Aorta (tissue), 5 donors: ENCODE measurements around the gene SOX9. TPM values are rescaled to one million over a fixed set of nuclear protein-coding genes. Genes with fewer than 3 reads are reported as not detected.
"Not testable (repeated sequence)": the region's sequence is repeated elsewhere in the genome, so short reads cannot be mapped to it uniquely, and the experiment has no call there.

ENCODE experiments used
- ATAC-seq: fragments of 200-7000 bp; cut with Tn5 transposase; one replicate; pipeline ENCODE4 v1.9.1; 2022; ENCODE audit warnings: moderate library complexity; ENCODE audit not compliant: low FRiP score
- DNase-seq, 2 donors: peaks; one replicate each; pipeline ENCODE4 v3.0.0-alpha.2; 2020
- H3K27ac ChIP-seq, 2 donors: one replicate each; pipeline ENCODE4 v1.5.1; 2013; ENCODE audit warnings: low read length in 2 of 2, mild to moderate bottlenecking in 2 of 2, moderate library complexity in 2 of 2, control low read depth in 1 of 2, inconsistent platforms in 1 of 2, low read depth in 1 of 2
- H3K27me3 ChIP-seq, 2 donors: one replicate each; pipeline ENCODE4 v1.6.1; 2013; ENCODE audit warnings: control low read depth in 1 of 2, low read length in 1 of 2, mild to moderate bottlenecking in 1 of 2, moderate library complexity in 1 of 2; ENCODE audit not compliant: insufficient read depth in 2 of 2, control insufficient read depth in 1 of 2
- H3K36me3 ChIP-seq, 2 donors: one replicate each; pipeline ENCODE4 v1.6.1; 2013; ENCODE audit warnings: control low read depth in 1 of 2, low read length in 1 of 2, mild to moderate bottlenecking in 1 of 2; ENCODE audit not compliant: insufficient read depth in 2 of 2, control insufficient read depth in 1 of 2
- H3K4me1 ChIP-seq, 2 donors: one replicate each; pipeline ENCODE4 v1.6.1; 2013; ENCODE audit warnings: low read length in 2 of 2, control low read depth in 1 of 2, mild to moderate bottlenecking in 1 of 2, moderate library complexity in 1 of 2; ENCODE audit not compliant: insufficient read depth in 2 of 2, control insufficient read depth in 1 of 2
- H3K4me3 ChIP-seq, 2 donors: one replicate each; pipeline ENCODE4 v1.5.1; 2013; ENCODE audit warnings: low read length in 2 of 2, control low read depth in 1 of 2, mild to moderate bottlenecking in 1 of 2
- H3K9me3 ChIP-seq: one replicate; pipeline ENCODE4 v1.6.1; 2013; ENCODE audit warnings: mild to moderate bottlenecking, low read length; ENCODE audit not compliant: control insufficient read depth
- WGBS, 2 donors: extraction: QIAGEN DNeasy Blood & Tissue Kit; methylation state at CpG; one replicate each; pipeline ENCODE4 v1.1.7; 2013; 5-methylcytosine and 5-hydroxymethylcytosine counted together
- intact Hi-C, 2 donors: fragments of 100-400 bp; cut with DNase I; formaldehyde crosslinking; loops; one replicate each; pipeline versions ENCODE4 v1.14.2 to v1.15.0; 2022
- polyA plus RNA-seq, 2 donors: library from polyadenylated mRNA; stranded (reverse); fragments of 200-250 nt; gene quantifications; one replicate each; pipeline ENCODE4 v1.2.3, GENCODE V29; 2013
- total RNA-seq, 2 donors: library from RNA; stranded (reverse); fragmentation: NEBNext Ultra II Directional; extraction: Animal tissue kit (Norgen Biotek cat#: 25700); gene quantifications; one replicate each; pipeline ENCODE4 v1.2.1, GENCODE V29; 2021
- donor health status: healthy with polysubstance abuse.
- donor health status: Bipolar disorder and iron deficiency.
- donor health status: DM: no; HTN: no; CAD: no.
- donor health status: DM: no; HTN: no; CAD: no.
- donor health status: DM: yes; HTN: yes; CAD: no.

Gene SOX9
- total and polyA plus RNA-seq, 4 donors = 1.5 to 4.7 (median 3.5) TPM

DNA sequence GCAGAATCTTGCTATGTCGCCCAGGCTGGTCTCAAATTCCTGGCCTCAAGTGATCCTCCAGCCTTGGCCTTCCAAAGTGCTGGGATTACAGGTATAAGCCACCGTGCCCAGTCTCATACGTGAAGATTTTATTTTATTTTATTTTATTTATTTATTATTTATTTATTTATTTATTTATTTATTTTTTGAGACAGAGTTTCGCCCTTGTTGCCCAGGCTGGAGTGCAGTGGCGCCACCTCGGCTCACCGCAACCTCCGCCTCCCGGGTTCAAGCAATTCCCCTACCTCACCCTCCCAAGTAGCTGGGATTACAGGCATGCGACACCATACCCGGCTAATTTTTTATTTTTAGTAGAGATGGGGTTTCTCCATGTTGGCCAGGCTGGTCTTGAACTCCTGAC lies 21.3 kb downstream of the SOX9 start:
- ATAC-seq, intact Hi-C loops: not testable (repeated sequence)

DNA sequence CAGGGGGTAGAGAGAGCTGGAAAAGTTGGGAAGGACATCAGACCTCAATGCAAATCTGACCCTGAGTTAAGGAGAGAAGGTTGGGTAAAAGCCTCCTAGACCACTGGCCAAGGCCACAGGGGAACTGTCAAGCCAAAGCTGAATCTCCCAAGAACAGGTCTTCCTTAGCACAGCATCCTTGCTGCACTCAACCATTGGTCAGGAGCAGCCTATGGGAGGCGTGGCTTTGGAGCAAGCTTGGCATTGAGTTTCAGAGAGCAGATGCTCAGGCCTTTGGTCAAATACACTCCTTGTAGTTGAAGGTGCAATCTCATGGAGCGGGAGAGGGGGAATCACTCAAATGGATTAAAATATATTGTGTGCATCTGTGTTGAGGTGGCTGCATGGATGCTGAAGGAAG lies 21.8 kb downstream of the SOX9 start:
- 87 to 93% methylated on average over 2 of the region's 2 CpGs for WGBS, 2 donors
- Histone ChIP-seq H3K4me1 (no peaks in the 10 kb centered on the region), H3K4me3 (no peak overlapping the region), H3K36me3 (no peaks in the 10 kb centered on the region), H3K9me3 (peaks cover 2% of the 10 kb centered on the region), H3K27ac (no peak overlapping the region), H3K27me3 (no peaks in the 10 kb centered on the region)
- intact Hi-C loops = no loop called here
- ATAC-seq (no peak), DNase-seq (no peak)

More for the DNA sequence above, 21.3 kb downstream of the SOX9 start:
- 97% methylated on average over 11 of the region's 11 CpGs for WGBS, 2 donors
- not testable (repeated sequence) for H3K4me1 ChIP-seq, H3K27me3 ChIP-seq, H3K9me3 ChIP-seq, H3K4me3 ChIP-seq, H3K36me3 ChIP-seq, H3K27ac ChIP-seq, DNase-seq

DNA sequence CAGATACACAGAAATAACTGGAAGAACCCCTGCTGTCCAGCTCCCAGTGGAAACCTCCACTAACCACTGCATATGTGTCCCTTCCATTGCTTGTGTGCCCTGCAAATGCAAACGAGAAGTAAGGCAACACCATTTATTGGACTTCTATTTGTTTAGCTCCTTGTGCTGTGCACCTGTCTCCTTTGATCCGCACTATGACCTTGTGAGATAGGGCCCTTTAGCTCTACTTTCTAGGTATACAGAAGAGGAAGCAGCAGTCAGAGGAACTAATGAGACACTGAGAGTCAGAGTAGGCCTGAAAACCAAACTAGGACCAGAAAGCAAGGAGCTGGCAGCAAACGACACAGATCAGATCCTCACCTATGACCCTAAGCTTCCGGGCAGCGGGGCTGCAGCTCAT lies 22.4 kb downstream of the SOX9 start:
- DNase-seq = no peak
- Histone ChIP-seq H3K27me3 (no peaks in the 10 kb centered on the region), H3K4me3 (no peak overlapping the region), H3K4me1 (no peaks in the 10 kb centered on the region), H3K27ac (no peak overlapping the region), H3K36me3 (no peaks in the 10 kb centered on the region), H3K9me3 (peaks cover 2% of the 10 kb centered on the region)
- WGBS, 2 donors = 78 to 84% methylated on average over 5 of the region's 5 CpGs
- intact Hi-C loops = no loop called here
- no peak for ATAC-seq

DNA sequence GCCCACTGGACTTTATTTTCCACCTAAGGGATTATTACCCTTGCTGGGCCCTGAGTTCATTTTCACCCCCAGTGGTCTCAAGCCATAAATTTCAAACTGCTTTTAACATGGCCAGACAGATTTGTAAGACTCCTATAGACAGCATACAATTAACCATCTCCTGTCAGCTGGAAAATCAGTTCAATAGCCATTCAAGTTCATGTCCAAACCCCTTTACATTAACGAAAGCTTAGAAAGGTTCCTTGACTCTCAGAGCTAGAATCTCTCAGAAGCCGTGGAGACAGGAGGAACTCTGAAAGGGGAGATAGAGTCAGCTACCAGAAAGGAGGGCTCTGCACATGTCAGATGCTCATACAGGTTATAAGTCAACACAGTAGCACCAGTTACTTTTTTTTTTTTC lies 23.3 kb downstream of the SOX9 start:
- ATAC-seq = no peak
- DNase-seq = no peak
- H3K27me3 ChIP-seq = no peaks in the 10 kb centered on the region
- H3K4me3 ChIP-seq = no peak overlapping the region
- no peaks in the 10 kb centered on the region for H3K4me1 ChIP-seq
- H3K9me3 ChIP-seq = peaks cover 2% of the 10 kb centered on the region
- WGBS, 2 donors = 68 to 94% methylated on average over 2 of the region's 2 CpGs
- no peaks in the 10 kb centered on the region for H3K36me3 ChIP-seq
- intact Hi-C loops = no loop called here
- H3K27ac ChIP-seq = no peak overlapping the region

DNA sequence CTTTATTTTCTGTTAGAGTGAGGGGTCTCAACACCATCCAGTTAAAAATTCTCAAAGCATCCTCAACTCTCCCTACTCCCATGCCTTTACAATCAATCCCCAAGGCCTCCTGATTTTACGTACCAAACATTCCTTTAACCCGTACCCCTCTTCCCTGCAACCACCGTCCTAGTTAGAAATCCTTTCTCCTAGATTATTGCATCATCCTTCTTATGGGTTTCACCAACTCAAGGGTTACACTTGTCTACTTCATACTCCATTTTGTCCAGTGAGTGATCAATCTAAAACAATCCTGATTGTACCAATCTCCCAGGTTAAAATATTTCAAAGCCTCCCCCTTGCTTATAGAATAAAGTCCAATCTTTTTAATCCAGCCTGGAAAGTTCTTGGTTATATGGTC lies 24.7 kb downstream of the SOX9 start:
- Histone ChIP-seq H3K9me3 (peaks cover 2% of the 10 kb centered on the region), H3K4me1 (no peaks in the 10 kb centered on the region), H3K36me3 (no peaks in the 10 kb centered on the region), H3K27me3 (no peaks in the 10 kb centered on the region), H3K27ac (no peak overlapping the region), H3K4me3 (no peak overlapping the region)
- DNase-seq = no peak
- intact Hi-C loops = no loop called here
- 88 to 90% methylated on average over 3 of the region's 3 CpGs for WGBS, 2 donors
- no peak for ATAC-seq

DNA sequence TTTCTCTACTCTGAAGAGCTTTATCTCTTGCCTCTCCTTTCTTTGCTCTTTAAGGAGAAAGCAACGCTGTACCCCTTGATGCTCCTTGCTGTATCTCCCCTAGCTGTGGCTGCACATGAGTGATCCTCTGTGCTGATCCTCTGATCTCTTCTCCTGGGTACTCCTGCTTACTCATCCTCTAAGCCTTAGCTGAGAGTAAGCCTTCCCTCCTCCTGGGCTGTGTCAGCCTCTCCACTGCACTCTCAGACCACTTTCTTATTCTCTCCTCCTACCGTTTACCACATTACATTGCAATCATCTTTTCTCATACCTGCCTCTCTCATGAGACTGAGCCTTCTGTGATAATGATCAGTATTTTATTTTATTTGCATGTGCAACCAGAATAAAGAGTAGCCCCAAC lies 25.1 kb downstream of the SOX9 start:
- Histone ChIP-seq H3K4me1 (no peaks in the 10 kb centered on the region), H3K27ac (no peak overlapping the region), H3K36me3 (no peaks in the 10 kb centered on the region), H3K27me3 (no peaks in the 10 kb centered on the region), H3K9me3 (peaks cover 2% of the 10 kb centered on the region), H3K4me3 (no peak overlapping the region)
- WGBS, 2 donors = 89 to 93% methylated on average over 2 of the region's 2 CpGs
- DNase-seq = no peak
- no peak for ATAC-seq
- intact Hi-C loops = no loop called here

DNA sequence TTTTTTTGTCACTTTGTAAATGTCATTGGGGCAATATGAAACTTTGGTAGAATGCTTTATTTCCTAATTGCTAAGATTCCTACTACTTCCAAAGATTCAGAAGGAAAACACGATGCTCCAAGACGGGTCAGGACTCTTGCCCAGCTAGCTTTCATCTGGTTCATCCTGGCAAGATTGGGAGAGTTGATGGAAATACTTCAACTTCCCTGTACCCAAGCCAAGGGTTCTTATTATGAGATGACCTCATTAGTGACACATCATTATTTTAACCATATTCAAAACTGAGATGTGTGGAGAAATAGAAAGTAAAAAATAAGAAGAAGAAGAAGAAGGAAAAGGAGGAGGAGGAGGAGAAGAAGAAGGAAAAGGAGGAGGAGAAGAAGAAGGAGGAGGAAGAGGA lies 25.6 kb downstream of the SOX9 start:
- Histone ChIP-seq H3K27ac (no peak overlapping the region), H3K36me3 (no peaks in the 10 kb centered on the region), H3K27me3 (no peaks in the 10 kb centered on the region), H3K9me3 (peaks cover 2% of the 10 kb centered on the region), H3K4me1 (no peaks in the 10 kb centered on the region), H3K4me3 (no peak overlapping the region)
- WGBS, 2 donors = 48 to 58% methylated on average over 2 of the region's 2 CpGs
- no peak for DNase-seq
- intact Hi-C loops = no loop called here
- ATAC-seq = no peak

DNA sequence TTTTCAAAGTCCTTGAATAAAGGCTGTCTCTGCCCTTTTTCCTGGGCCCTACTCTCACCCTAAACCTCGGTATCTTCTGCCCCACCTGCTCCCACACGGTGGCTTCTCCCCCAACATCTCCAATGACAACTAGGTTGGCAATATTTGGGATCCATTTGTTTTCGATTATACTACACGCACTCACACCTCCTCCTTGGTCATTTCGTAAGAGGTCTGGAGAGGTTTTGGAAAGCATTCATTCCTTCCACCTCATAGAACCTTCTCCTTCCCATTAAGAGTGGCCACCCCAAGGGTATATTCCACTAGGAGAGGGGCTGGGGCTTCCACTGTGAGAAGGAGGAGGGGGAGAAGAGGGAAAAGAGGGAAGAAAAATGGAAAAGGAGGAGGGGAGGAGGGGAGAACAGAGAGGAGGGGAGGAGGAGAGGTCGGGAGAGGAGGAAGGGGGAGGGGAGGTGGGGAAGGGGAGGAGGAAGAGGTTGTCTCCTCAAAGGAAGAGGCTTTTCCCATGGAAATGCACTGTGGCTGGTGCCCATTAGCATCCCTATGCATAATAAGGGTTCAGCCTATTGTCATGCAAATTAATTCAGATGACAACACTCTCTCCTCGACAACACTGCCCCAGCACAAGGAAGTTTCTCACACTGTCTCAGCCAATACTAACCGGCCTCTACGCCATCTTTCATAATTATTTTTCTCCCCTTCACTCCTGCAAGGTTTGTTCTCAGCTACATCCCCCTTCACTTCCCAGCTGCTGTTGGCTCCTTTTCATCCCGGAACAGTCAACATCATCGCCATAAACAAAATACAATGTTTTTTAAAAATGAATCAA lies 30.0 kb downstream of the SOX9 start:
- H3K4me1 ChIP-seq = no peaks in the 10 kb centered on the region
- ATAC-seq (no peak), DNase-seq (no peak)
- no peaks in the 10 kb centered on the region for H3K9me3 ChIP-seq
- H3K27ac ChIP-seq = no peak overlapping the region
- no peaks in the 10 kb centered on the region for H3K36me3 ChIP-seq
- H3K27me3 ChIP-seq = no peaks in the 10 kb centered on the region
- intact Hi-C loops = no loop called here
- no peak overlapping the region for H3K4me3 ChIP-seq
- WGBS, 2 donors = 58 to 65% methylated on average over 11 of the region's 11 CpGs
